Endothelial cell of hepatic sinusoid (primary cell): ENCODE measurements around the gene EIF1.
"Not testable (repeated sequence)": the region's sequence is repeated elsewhere in the genome, so short reads cannot be mapped to it uniquely, and the experiment has no call there.

Source experiments
- in situ Hi-C: cut with HindIII; loops from 2 replicates; pipeline ENCODE4 v1.10.0; 2017; ENCODE audit warnings: low sequenced_read_pairs

EIF1 gene

GRCh38 chr17:41655611-41656111 is 33.0 kb upstream of the EIF1 start:
- in situ Hi-C loops = no loop called here

- in situ Hi-C loops = no loop called here
Observed at GRCh38 chr17:41656249-41657023, 32.2 kb upstream of the EIF1 start.

GRCh38 chr17:41657176-41657754 is 31.4 kb upstream of the EIF1 start:
- in situ Hi-C loops = no loop called here

GRCh38 chr17:41657936-41658335 is 30.7 kb upstream of the EIF1 start:
- in situ Hi-C loops = no loop called here

GRCh38 chr17:41658846-41659245 is 29.8 kb upstream of the EIF1 start:
- in situ Hi-C loops = no loop called here

- in situ Hi-C loops = no loop called here
Observed at GRCh38 chr17:41659427-41660212, 29.1 kb upstream of the EIF1 start.

GRCh38 chr17:41660221-41660711 is 28.4 kb upstream of the EIF1 start:
- in situ Hi-C loops = no loop called here

- in situ Hi-C loops = no loop called here
Observed at GRCh38 chr17:41663451-41664171, 25.1 kb upstream of the EIF1 start.

- in situ Hi-C loops = no loop called here
Observed at GRCh38 chr17:41664172-41664457, 24.6 kb upstream of the EIF1 start.

- in situ Hi-C loops = no loop called here
Observed at GRCh38 chr17:41664587-41665565, 23.8 kb upstream of the EIF1 start.

GRCh38 chr17:41665566-41666236 is 23.0 kb upstream of the EIF1 start:
- in situ Hi-C loops = no loop called here

- in situ Hi-C loops = no loop called here
Observed at GRCh38 chr17:41666237-41666641, 22.4 kb upstream of the EIF1 start.

GRCh38 chr17:41666708-41667279 is 21.9 kb upstream of the EIF1 start:
- in situ Hi-C loops = no loop called here

GRCh38 chr17:41667280-41668041 is 21.2 kb upstream of the EIF1 start:
- in situ Hi-C loops = no loop called here

GRCh38 chr17:41672153-41672552 is 16.5 kb upstream of the EIF1 start:
- in situ Hi-C loops = no loop called here

GRCh38 chr17:41675157-41676057 is 13.3 kb upstream of the EIF1 start:
- in situ Hi-C loops = not testable (repeated sequence)

GRCh38 chr17:41676058-41676419 is 12.6 kb upstream of the EIF1 start:
- in situ Hi-C loops = no loop called here
